Fibroblast of lung (primary cell): ENCODE measurements around the gene KLHL2.

Experiments used
- CTCF ChIP-seq, 2 donors: IDR thresholded peaks in 1 of 2; conservative IDR thresholded peaks in 1 of 2; 1 replicate in 1 of 2; 2 replicates in 1 of 2; pipeline ENCODE4 v1.5.1; 2011 to 2012; ENCODE audit warnings: low read length in 2 of 2, control low read depth in 1 of 2, inconsistent platforms in 1 of 2, low read depth in 1 of 2, mild to moderate bottlenecking in 1 of 2
- EZH2 ChIP-seq: IDR thresholded peaks from 2 replicates; pipeline ENCODE4 v1.5.1; 2012; ENCODE audit warnings: low read length, control low read depth, mild to moderate bottlenecking; ENCODE audit errors: missing control alignments

GRCh38 chr4:165175879-165176278, 31.5 kb upstream of the KLHL2 start:
- TF ChIP-seq EZH2 (no peak), CTCF (conservative IDR thresholded peaks at IDR 0.05 in 1 of 2, IDR thresholded peaks at IDR 0.05 in 1 of 2; ENCODE audit: low read depth in 1 of 2, low read length in 2 of 2) (no peak)
